ENCODE data around the gene FAAH. TPM values are rescaled to one million over a fixed set of nuclear protein-coding genes. Genes with fewer than 3 reads are reported as not detected.

FAAH gene
- total and polyA plus RNA-seq, 4 donors, result 13.9 to 34.8 (median 27.8) TPM

DNA sequence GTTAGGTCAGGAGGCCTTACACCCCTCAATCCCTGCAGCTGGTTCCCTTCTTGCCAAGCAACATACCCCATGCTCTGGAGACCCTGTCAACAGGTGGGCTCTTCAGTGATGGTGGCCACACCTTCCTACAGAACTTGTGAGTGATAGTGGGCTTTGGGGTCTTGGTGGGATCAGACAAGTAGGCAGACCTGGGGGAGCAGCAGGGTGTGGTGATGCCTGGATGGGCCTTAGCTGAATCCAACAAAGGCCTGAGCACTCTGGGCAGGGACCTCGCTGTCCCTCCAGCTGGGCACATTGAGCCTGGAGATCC lies 14.9 kb downstream of the FAAH start:
- peaks cover 0 to 20% (median 0%) of the 10 kb centered on the region in 4 donors for H3K36me3 ChIP-seq (ENCODE audit: control insufficient read depth in 4 of 4, insufficient read depth in 4 of 4, low read length in 4 of 4)
- ATAC-seq (ENCODE audit: insufficient read depth, low FRiP score), result no peak
- TF ChIP-seq CTCF (IDR thresholded peaks at IDR 0.05; ENCODE audit: control extremely low read depth, extremely low read depth), result no peak

DNA sequence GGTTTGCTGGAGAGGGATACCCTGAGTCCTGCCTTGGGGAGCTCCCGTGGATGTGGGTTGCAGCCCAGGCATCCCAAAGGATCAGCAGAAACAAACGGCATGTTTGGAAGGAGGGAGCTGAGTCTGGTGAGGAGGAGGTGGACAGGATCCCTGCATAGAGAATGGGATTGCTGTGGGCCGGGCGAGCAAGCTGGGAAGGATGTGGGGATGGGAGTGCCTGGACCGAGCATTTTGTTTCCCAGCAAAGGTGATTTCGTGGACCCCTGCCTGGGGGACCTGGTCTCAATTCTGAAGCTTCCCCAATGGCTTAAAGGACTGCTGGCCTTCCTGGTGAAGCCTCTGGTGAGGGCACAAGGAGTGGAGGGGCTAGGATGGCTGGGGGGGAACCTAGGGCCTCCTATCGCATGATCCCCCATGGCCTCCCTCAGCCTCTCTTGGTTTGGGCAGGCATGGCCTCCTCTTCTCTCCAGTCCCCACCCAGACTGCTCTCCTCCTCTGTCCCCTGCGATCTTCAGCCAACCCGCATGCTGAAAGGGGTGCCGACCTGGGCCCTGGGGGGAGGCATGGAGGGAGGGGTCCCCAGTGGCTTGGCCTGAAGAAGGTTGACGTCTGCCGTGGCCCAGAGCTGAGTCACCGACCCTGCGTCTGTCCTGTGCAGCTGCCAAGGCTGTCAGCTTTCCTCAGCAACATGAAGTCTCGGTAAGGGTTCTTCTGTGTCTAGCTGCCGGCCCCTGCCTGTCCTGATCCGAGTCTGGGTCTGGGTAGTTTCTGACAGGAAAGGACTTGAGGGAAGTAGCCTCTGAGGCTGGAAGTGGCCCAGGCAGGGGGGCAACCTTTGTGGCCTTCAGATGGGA lies 16.3 kb downstream of the FAAH start:
- Histone ChIP-seq H3K36me3 (ENCODE audit: control insufficient read depth in 4 of 4, insufficient read depth in 4 of 4, low read length in 4 of 4) (peaks cover 0 to 20% (median 0%) of the 10 kb centered on the region in 4 donors), H3K9me3 (ENCODE audit: control insufficient read depth in 4 of 4, insufficient read depth in 3 of 4, low read length in 3 of 4) (peaks cover 0 to 2% (median 0%) of the 10 kb centered on the region in 4 donors), H3K4me1 (ENCODE audit: control insufficient read depth in 5 of 5, insufficient read depth in 5 of 5, low read length in 5 of 5) (peaks cover 0 to 5% (median 2%) of the 10 kb centered on the region in 5 donors), H3K27ac (ENCODE audit: low read depth in 1 of 2, low read length in 1 of 2) (no peak overlapping the region), H3K27me3 (ENCODE audit: control insufficient read depth in 3 of 3, insufficient read depth in 3 of 3, low read length in 2 of 3) (no peaks in the 10 kb centered on the region), H3K9ac (ENCODE audit: insufficient read depth in 1 of 2, low read length in 2 of 2) (no peak overlapping the region), H3K4me3 (no peak overlapping the region)
- no peak for DNase-seq
- 89 to 93% methylated on average over 17 of the region's 17 CpGs for WGBS, 2 donors
- no peak for ATAC-seq (ENCODE audit: insufficient read depth, low FRiP score)
- TF ChIP-seq CTCF (IDR thresholded peaks at IDR 0.05; ENCODE audit: control extremely low read depth, extremely low read depth), result no peak

More for the DNA sequence above, 14.9 kb downstream of the FAAH start:
- Histone ChIP-seq H3K9me3 (ENCODE audit: control insufficient read depth in 4 of 4, insufficient read depth in 3 of 4, low read length in 3 of 4) (peaks cover 0 to 2% (median 0%) of the 10 kb centered on the region in 4 donors), H3K27ac (ENCODE audit: low read depth in 1 of 2, low read length in 1 of 2) (no peak overlapping the region), H3K9ac (ENCODE audit: insufficient read depth in 1 of 2, low read length in 2 of 2) (no peak overlapping the region), H3K4me3 (no peak overlapping the region), H3K4me1 (ENCODE audit: control insufficient read depth in 5 of 5, insufficient read depth in 5 of 5, low read length in 5 of 5) (peaks cover 0 to 5% (median 2%) of the 10 kb centered on the region in 5 donors), H3K27me3 (ENCODE audit: control insufficient read depth in 3 of 3, insufficient read depth in 3 of 3, low read length in 2 of 3) (no peaks in the 10 kb centered on the region)
- whole genome bisulfite sequencing, 2 donors, result 98 to 100% methylated on average over 1 of the region's 1 CpG
- DNase-seq, result no peak

DNA sequence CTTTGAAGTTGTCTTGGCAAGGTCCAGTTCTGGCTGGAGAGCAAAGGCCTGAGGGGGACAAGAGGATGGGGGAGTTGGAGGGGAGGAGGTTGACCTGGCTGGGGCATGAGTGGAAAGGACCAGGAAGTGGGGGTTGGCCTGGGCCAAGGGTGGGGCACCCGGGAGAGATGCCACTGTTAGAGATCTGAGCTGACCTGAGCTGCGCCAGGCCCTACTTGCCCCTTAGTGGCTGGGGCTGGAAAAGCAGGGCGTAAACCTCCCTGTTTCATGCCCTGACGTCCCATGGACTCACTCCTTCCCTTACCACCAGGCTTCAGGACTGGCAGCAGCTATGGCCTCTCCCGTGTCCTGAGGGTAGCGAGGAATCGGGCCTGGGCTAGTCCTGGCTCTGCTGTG lies 16.9 kb downstream of the FAAH start:
- peaks cover 0 to 2% (median 0%) of the 10 kb centered on the region in 4 donors for H3K9me3 ChIP-seq (ENCODE audit: control insufficient read depth in 4 of 4, insufficient read depth in 3 of 4, low read length in 3 of 4)
- no peak overlapping the region for H3K4me3 ChIP-seq
- H3K4me1 ChIP-seq (ENCODE audit: control insufficient read depth in 5 of 5, insufficient read depth in 5 of 5, low read length in 5 of 5), result peaks cover 0 to 4% (median 3%) of the 10 kb centered on the region in 5 donors
- ATAC-seq (ENCODE audit: insufficient read depth, low FRiP score) (no peak), DNase-seq (peak in 1 of 3 donors; percentile 7)
- no peaks in the 10 kb centered on the region for H3K27me3 ChIP-seq (ENCODE audit: control insufficient read depth in 3 of 3, insufficient read depth in 3 of 3, low read length in 2 of 3)
- H3K36me3 ChIP-seq (ENCODE audit: control insufficient read depth in 4 of 4, insufficient read depth in 4 of 4, low read length in 4 of 4), result peaks cover 0 to 20% (median 0%) of the 10 kb centered on the region in 4 donors
- TF ChIP-seq CTCF (IDR thresholded peaks at IDR 0.05; ENCODE audit: control extremely low read depth, extremely low read depth), result no peak
- no peak overlapping the region for H3K9ac ChIP-seq (ENCODE audit: insufficient read depth in 1 of 2, low read length in 2 of 2)
- H3K27ac ChIP-seq (ENCODE audit: low read depth in 1 of 2, low read length in 1 of 2), result no peak overlapping the region
- 90 to 94% methylated on average over 7 of the region's 7 CpGs for WGBS, 2 donors

Data from lung (tissue), 12 donors.